GM21381 (cell line): ENCODE measurements around the gene MMD.
"Not testable (repeated sequence)": the region's sequence is repeated elsewhere in the genome, so short reads cannot be mapped to it uniquely, and the experiment has no call there.

Experiments
- ATAC-seq: cut with Tn5 transposase; IDR thresholded peaks from one replicate; pipeline ENCODE4 v1.9.1; 2021; ENCODE audit warnings: mild to moderate bottlenecking, moderate library complexity; ENCODE audit not compliant: unreplicated experiment

Gene MMD

GRCh38 chr17:55402374-55402773 lies 19.3 kb downstream of the MMD start:
- ATAC-seq, result no peak

GRCh38 chr17:55398689-55399088 lies 22.9 kb downstream of the MMD start:
- ATAC-seq, result no peak

- ATAC-seq, result no peak
Observed at GRCh38 chr17:55395803-55396505, 25.7 kb downstream of the MMD start.

GRCh38 chr17:55394357-55395021 lies 27.1 kb downstream of the MMD start:
- ATAC-seq, result no peak

- no peak for ATAC-seq
Observed at GRCh38 chr17:55391764-55392467, 29.7 kb downstream of the MMD start.

GRCh38 chr17:55391244-55391757 lies 30.3 kb downstream of the MMD start:
- no peak for ATAC-seq

- ATAC-seq, result no peak
Observed at GRCh38 chr17:55390364-55390977, 31.2 kb downstream of the MMD start.

GRCh38 chr17:55389715-55390114 lies 31.9 kb downstream of the MMD start:
- ATAC-seq, result not testable (repeated sequence)

GRCh38 chr17:55388842-55389241 lies 32.8 kb downstream of the MMD start:
- no peak for ATAC-seq

- no peak for ATAC-seq
Observed at GRCh38 chr17:55386796-55387332, 34.8 kb downstream of the MMD start.

- ATAC-seq, result no peak
Observed at GRCh38 chr17:55384643-55385232, 36.9 kb downstream of the MMD start.

GRCh38 chr17:55383771-55384642 lies 37.6 kb downstream of the MMD start:
- ATAC-seq, result no peak

- ATAC-seq, result no peak
Observed at GRCh38 chr17:55381017-55381770, 40.4 kb downstream of the MMD start.

GRCh38 chr17:55377671-55378275 lies 43.9 kb downstream of the MMD start:
- ATAC-seq, result no peak

- no peak for ATAC-seq
Observed at GRCh38 chr17:55368706-55369105, 52.9 kb downstream of the MMD start.

- no peak for ATAC-seq
Observed at GRCh38 chr17:55366020-55366481, 55.6 kb downstream of the MMD start.

GRCh38 chr17:55363033-55363432 lies 58.6 kb downstream of the MMD start:
- no peak for ATAC-seq

GRCh38 chr17:55360971-55361370 lies 60.7 kb downstream of the MMD start:
- no peak for ATAC-seq
